HG03520 (cell line): Measurements from ENCODE around the gene FRRS1L.

Source experiments
- ATAC-seq: cut with Tn5 transposase; IDR thresholded peaks from one replicate; pipeline ENCODE4 v1.9.1; 2021; ENCODE audit warnings: mild to moderate bottlenecking, moderate library complexity; ENCODE audit not compliant: unreplicated experiment

FRRS1L gene

GRCh38 chr9:109108318-109108717, 58.7 kb downstream of the FRRS1L start:
- ATAC-seq: no peak

- no peak for ATAC-seq
Observed at GRCh38 chr9:109107402-109108240, 59.4 kb downstream of the FRRS1L start.

- peak; percentile 71 for ATAC-seq
Observed at GRCh38 chr9:109101810-109102209, 65.2 kb downstream of the FRRS1L start.

GRCh38 chr9:109101202-109101595, 65.8 kb downstream of the FRRS1L start:
- ATAC-seq: no peak

GRCh38 chr9:109100543-109101201, 66.4 kb downstream of the FRRS1L start:
- ATAC-seq: no peak

GRCh38 chr9:109098960-109099308, 68.1 kb downstream of the FRRS1L start:
- no peak for ATAC-seq

GRCh38 chr9:109098171-109098959, 68.7 kb downstream of the FRRS1L start:
- no peak for ATAC-seq

- ATAC-seq: no peak
Observed at GRCh38 chr9:109097146-109097545, 69.9 kb downstream of the FRRS1L start.

GRCh38 chr9:109095321-109095720, 71.7 kb downstream of the FRRS1L start:
- ATAC-seq: no peak

GRCh38 chr9:109094268-109094667, 72.8 kb downstream of the FRRS1L start:
- no peak for ATAC-seq

- no peak for ATAC-seq
Observed at GRCh38 chr9:109092587-109092986, 74.5 kb downstream of the FRRS1L start.

GRCh38 chr9:109092051-109092580, 74.9 kb downstream of the FRRS1L start:
- ATAC-seq: no peak

- ATAC-seq: no peak
Observed at GRCh38 chr9:109088221-109088620, 78.8 kb downstream of the FRRS1L start.

GRCh38 chr9:109087795-109088194, 79.3 kb downstream of the FRRS1L start:
- no peak for ATAC-seq

- ATAC-seq: peak; percentile 48
Observed at GRCh38 chr9:109086221-109086620, 80.8 kb downstream of the FRRS1L start.

- ATAC-seq: no peak
Observed at GRCh38 chr9:109085510-109085909, 81.5 kb downstream of the FRRS1L start.

- ATAC-seq: no peak
Observed at GRCh38 chr9:109083813-109084405, 83.1 kb downstream of the FRRS1L start.

GRCh38 chr9:109083141-109083540, 83.9 kb downstream of the FRRS1L start:
- no peak for ATAC-seq

- ATAC-seq: no peak
Observed at GRCh38 chr9:109082091-109082620, 84.9 kb downstream of the FRRS1L start.
